ELF-1 (cell line): Measurements from ENCODE around the gene CDK11B.
A peak's percentile ranks its signal among the peaks of the same experiment; 100 is the strongest.
"Not testable (repeated sequence)": the region's sequence is repeated elsewhere in the genome, so short reads cannot be mapped to it uniquely, and the experiment has no call there.

ENCODE experiments used
- DNase-seq: peaks from one replicate; pipeline ENCODE4 v3.0.0-alpha.2; 2016; ENCODE audit warnings: low read depth, low spot score

CDK11B gene

DNA sequence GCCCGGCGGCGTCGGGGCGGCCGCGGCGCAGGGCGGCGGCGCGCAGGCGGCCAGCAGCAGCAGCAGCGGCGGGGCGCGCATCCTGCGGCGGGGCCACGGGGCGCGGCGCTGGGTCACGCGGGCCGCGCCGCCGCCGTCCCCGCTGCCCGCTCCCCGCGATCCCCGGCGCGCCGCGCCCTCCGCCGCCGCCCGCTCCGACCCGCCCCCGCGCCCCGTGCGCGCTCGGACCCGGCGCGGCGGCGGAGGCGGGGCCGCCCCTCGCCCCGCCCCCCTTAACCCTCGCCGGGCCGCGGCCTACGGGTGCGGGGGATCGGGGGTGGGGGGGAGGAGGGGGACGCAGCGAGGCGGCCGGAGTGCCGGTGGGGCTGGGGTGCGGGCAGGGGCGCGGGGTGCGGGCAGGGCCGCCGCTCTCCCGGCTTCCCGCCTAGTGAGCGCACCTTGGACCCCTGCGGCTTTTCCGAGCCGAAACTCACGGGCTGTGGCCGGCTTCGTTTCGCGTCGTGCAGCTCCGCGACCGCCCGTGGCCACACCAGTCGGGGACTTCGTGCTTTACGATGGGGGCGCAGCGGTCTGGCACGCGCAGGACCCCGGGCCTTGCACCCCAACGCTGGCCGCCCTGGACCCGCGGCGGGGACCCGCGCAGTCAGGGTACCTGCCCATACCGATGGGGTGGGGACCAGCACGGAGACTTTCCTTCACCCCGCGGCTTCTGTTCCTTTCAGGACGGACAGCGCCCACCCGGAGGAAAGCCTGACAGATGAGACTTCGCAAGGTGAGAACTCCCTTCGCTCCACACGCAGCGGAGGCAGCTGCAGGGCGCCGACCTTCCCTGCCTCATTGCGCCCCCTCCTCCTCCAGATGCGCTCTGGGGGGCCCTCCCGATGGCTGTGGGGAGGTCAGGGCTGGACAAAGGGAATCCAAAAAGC, 58.6 kb downstream of the CDK11B start, which contains the start of gene FNDC10:
FNDC10 (minus strand) TSS at position 201 of the 926 bp plus-strand sequence; CDS start at position 81, 120 bp downstream.
- peak; percentile 52 for DNase-seq

DNA sequence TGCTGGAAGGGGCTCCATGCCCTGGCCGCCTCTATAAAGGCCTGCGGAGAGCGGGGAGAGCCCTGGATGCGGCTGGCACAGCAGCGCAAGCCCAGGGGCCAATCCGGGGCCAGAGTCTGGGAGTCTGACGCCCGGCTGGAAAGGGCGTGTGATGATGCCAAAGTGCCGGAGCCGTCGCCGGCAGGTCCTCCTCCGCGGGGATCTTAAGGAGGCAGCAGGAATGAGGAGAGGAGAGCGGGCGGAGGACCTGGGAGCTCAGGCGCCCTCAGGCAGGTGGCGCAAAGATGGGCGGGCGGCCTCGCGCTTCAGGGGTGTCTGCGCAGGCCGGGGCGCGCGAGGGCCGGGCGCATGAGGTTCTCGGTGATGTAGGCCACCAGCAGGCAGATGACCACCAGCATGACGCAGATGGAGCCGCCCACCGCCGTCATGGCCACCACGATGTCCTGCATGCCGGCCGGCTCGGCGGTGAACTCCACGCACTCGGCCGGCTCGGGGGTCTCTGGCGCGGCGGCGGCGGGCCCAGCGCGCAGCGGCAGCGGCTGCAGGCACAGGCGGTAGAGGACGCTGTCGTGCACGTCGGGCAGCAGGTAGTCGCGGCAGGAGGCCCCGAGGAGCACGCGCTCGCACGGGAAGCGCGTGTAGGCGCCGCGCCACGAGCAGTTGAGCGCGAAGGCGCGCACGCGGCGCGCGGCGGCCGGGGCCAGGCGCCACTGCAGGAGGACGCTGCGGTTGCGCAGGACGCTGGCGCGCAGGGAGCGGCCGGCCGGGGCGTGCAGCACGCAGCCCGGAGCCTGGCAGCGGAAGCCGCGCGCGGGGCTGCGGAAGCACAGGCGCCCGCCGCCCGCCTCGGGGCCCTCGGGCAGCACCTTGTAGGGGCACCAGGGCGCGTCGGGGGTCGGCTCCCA, 59.5 kb downstream of the CDK11B start:
- peak; percentile 51 for DNase-seq

DNA sequence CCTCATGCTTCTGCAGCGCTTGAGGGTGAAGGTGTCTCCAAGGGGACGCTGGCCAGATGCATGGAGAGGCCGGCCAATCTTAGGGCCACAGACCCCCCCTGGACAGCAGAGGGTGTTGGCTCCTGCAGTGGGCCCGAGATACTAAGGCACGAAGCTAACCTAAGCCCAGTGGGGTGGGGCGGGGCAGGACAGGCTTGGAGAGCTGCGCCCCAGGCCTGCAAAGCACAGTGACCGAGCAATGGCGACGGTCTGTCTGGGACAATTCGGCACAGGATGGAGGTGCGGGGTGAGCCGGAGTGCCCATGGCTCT, 60.1 kb downstream of the CDK11B start:
- DNase-seq: no peak

DNA sequence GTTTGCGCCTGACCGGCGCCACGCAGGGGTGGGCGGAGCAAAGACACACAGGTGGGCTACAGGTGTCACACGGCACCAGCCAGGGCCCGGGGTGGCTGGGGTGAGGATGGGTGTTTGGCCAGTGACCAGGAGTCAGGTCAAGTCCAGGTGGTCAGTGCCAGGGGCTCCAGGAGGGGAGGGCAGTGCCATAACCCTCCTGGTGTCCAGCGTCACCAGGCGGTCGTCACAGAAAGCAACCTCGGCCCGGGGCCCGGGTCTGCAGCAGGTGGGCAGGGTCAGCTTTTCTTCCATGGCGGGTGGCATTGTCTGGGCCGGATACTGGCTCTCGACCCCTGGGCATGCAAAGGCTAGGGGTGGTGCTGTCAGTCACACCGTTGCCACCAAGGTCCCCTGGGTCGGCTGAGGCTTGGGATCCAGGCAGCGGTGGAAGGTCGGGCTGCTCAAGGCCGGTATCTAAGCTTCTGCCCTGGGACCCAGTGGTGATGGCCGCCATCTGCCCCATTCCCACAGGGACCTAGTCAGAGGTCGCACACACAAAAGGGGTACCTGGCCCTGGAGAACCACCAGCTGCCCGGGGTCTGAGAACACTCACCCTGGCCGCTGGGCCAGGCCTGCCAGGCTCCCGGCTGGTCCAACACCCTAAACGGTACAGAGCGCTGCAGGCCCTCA, 60.6 kb downstream of the CDK11B start:
- no peak for DNase-seq

DNA sequence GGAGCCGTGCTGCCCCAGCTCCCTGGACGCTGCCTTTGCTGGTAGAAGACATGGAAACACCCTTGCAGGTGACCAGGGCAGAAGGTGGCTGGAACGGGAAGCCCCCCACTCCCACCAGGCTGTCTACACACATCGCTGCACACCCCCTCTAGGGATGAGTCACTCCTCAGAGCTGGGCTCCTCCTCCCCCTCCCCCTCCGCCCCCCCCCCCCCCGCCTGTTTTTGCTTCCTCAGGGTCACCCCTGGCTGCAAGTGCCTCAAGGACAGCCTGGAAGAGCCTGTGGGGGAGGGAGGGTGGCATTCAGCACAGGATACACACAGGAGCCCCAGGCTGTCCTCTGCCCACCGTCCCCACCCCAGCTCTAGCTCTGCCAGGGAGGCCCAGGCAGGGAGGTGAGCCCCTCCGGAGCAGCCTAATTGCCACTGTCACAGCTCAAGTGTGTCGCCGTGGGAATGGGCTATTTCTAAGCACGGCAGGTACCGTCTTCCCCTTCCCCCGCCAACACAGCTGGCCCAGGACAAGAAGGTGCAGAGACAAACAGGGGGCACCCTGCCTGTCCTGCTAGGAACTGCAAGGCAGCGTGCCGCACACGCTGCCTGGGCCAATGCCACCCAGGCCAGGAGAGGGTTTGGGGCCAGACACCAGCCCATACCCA, 61.4 kb downstream of the CDK11B start:
- peak; percentile 57 for DNase-seq

DNA sequence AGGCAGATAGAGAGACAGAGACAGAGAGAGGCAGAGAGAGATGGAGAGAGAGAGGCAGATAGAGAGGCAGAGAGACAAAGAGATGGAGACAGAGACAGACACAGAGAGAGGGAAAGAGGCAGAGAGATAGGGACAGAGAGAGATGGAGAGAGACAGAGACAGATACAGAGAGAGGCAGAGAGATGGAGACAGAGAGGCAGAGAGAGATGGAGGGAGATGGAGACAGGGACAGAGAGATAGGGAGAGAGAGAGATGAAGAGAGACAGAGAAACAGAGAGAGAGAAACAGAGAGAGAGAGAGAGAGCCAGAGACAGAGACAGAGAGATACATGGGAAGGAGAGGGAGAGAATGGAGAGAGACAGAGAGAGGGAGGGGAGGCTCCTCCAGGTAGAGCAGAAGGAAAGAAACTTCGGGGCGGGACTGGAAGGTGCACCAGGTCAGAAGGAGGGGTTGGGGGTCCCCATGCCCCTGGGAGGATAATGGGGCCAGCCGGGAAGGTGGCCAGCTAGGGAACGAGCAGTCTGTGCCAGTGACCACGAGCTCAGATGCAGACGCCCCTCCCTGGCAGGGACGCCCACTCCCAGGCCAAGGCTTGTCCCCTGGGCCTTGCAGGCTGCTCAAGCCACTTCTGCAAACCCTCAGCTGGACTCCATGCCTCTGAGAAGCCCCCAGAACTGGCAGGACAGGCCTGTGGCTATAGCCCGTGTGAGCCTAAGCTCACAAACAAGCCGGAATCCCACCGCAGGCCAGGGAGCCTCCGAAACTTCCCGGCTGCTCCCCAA, 62.1 kb downstream of the CDK11B start:
- DNase-seq: no peak

DNA sequence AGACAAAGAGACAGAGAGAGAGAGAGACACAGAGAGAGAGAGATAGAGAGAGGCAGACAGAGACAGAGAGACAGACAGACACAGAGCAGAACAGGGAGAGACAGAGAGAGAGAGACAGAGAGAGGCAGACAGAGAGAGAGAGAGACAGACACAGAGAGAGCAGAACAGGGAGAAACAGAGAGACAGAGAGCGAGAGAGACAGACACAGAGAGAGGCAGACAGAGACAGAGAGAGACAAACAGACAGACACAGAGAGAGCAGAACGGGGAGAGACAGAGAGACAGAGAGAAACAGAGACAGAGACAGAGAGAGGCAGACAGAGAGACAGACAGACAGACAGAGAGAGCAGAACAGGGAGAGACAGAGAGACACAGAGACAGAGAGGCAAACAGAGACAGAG, 63.5 kb downstream of the CDK11B start:
- DNase-seq: not testable (repeated sequence)

DNA sequence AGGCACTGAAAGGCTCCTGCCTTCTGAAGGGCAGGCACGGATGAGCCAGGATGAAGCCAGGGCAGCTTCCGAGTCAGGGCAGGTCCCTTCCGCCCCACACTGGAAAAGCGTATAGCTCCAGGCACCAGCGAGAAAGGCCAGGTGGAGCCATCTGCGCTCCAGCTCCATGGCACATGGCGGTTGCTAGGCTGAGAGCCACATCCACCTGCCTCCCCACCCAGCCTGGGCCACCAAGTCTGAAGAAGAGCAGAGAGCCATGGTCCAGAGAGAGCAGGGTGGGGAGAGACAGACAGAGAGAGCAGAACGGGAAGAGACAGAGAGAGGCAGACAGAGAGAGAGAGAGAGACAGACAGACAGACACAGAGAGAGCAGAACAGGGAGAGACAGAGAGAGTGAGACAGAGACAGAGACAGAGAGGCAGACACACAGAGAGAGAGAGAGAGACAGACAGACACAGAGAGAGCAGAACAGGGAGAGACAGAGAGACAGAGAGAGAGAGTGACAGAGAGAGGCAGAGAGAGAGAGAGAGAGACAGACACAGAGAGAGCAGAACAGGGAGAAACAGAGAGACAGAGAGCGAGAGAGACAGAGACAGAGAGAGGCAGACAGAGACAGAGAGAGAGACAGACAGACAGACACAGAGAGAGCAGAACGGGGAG, 64.1 kb downstream of the CDK11B start:
- peak; percentile 67 for DNase-seq

DNA sequence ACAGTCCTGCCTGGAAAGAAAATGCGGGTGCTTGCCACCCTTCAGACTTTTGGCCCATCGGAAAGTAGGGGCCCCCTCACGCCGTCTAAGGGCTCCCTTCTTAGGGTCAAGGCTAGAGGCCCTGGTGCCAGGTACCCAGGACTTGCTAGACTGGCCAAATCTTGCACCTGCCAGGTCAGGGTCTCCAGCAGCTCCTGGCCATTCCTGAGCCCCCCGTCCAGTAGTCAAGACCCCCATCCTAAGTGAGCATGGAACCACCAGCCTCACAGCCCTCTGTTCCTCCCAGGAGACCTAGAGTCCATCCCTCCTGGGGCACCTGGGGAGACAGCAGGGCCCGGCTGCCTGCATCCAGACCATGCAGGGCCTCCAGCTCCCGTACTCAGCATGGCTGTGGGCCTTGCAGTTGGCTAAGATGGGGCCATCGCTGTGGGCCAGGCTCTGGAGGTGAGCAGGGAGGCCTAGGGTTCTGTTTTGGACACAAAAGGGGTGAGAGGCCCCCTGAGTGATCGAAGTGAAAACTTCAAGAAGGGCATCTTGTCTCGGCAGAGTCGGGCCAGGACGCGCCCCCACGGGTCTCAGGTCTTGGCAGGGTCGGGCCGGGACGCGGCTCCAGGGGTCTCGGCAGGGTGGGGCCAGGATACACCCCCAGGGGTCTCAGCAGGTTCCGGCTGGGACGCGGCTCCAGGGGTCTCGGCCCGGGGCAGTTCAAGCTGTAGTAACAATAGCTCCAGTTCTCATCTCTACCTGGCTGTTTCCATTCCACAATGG, 64.8 kb downstream of the CDK11B start:
- DNase-seq: no peak

DNA sequence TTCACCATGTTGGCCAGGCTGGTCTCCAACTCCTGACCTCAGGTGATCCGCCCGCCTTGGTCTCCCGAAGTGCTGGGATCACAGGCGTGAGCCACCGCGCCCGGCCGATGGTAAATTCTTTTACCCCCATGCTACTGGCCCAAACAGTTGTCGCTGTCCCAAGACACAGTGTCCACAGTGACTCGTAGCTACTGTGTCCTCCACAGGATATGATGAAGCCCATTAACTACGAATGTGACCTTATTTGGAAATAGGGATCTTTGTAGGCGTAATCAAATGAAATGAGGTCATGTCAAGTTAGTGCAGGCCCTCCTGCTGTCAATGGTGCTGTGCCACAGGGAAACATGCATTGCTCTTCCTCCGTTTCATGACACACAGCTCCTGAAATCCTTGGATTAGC, 67.4 kb downstream of the CDK11B start:
- no peak for DNase-seq
